Coronary artery (tissue), 2 donors: ENCODE results near the gene C1orf21.
A peak's percentile ranks its signal among the peaks of the same experiment; 100 is the strongest.

Source experiments
- DNase-seq: peaks from one replicate; pipeline ENCODE4 v3.0.0-alpha.2; 2017; ENCODE audit warnings: low spot score
- H3K27ac ChIP-seq, 2 donors: fragments of 200-600 bp; sonication (generic); one replicate each; pipeline ENCODE4 v1.5.1; 2016 to 2019
- H3K4me3 ChIP-seq: fragments of 200-600 bp; sonication (generic); 2 replicates; pipeline ENCODE4 v1.5.1; 2016; ENCODE audit warnings: mild to moderate bottlenecking, moderate library complexity
- CTCF ChIP-seq: fragments of 200-600 bp; sonication (generic); IDR thresholded peaks from one replicate; pipeline ENCODE4 v1.5.1; 2019; ENCODE audit warnings: antibody characterized with exemption

C1orf21 gene

DNA sequence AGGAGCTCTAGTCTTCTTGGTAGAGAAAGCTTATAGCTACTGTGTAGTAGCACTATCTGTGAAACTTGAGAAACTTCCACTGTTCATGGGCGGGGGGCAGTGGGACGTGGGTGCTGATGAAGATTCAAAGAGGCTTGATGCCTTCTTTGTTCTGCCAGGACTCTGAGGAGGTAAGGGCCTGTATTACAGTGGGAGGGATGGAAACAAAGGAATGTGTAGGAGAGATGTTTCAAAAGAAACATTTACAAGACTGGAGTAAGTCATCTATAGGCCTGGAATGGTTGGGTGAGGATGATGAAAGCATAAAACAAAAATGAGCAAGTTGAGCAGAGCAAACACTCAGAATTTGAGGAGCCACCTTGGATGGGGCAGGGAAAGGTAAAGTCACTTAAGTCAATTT, 89.4 kb downstream of the C1orf21 start:
- no peak for TF ChIP-seq CTCF
- H3K27ac ChIP-seq: no peak overlapping the region
- H3K4me3 ChIP-seq: no peak overlapping the region
- no peak for DNase-seq

GRCh38 chr1:184479435-184480167, 92.8 kb downstream of the C1orf21 start:
- DNase-seq: no peak
- H3K4me3 ChIP-seq: no peak overlapping the region
- no peak overlapping the region for H3K27ac ChIP-seq
- TF ChIP-seq CTCF: no peak

GRCh38 chr1:184480736-184481135, 93.9 kb downstream of the C1orf21 start:
- no peak overlapping the region for H3K4me3 ChIP-seq
- no peak overlapping the region for H3K27ac ChIP-seq
- DNase-seq: no peak
- no peak for TF ChIP-seq CTCF

GRCh38 chr1:184482136-184482535, 95.3 kb downstream of the C1orf21 start:
- no peak overlapping the region for H3K4me3 ChIP-seq
- TF ChIP-seq CTCF: no peak
- H3K27ac ChIP-seq: peak overlapping the region in 1 of 2 donors; percentile 72
- DNase-seq: peak; percentile 77

- H3K27ac ChIP-seq: peak overlapping the region; percentile 6 to 72
- H3K4me3 ChIP-seq: no peak overlapping the region
- TF ChIP-seq CTCF: no peak
- no peak for DNase-seq
Observed at GRCh38 chr1:184483101-184483683, 96.4 kb downstream of the C1orf21 start.

GRCh38 chr1:184485751-184486723, 99.2 kb downstream of the C1orf21 start:
- TF ChIP-seq CTCF: no peak
- peak overlapping the region in 1 of 2 donors; percentile 25 for H3K27ac ChIP-seq
- no peak overlapping the region for H3K4me3 ChIP-seq
- no peak for DNase-seq
